ENCODE results near the gene SLC22A1.
"Not testable (repeated sequence)": the region's sequence is repeated elsewhere in the genome, so short reads cannot be mapped to it uniquely, and the experiment has no call there.

Gene SLC22A1

DNA sequence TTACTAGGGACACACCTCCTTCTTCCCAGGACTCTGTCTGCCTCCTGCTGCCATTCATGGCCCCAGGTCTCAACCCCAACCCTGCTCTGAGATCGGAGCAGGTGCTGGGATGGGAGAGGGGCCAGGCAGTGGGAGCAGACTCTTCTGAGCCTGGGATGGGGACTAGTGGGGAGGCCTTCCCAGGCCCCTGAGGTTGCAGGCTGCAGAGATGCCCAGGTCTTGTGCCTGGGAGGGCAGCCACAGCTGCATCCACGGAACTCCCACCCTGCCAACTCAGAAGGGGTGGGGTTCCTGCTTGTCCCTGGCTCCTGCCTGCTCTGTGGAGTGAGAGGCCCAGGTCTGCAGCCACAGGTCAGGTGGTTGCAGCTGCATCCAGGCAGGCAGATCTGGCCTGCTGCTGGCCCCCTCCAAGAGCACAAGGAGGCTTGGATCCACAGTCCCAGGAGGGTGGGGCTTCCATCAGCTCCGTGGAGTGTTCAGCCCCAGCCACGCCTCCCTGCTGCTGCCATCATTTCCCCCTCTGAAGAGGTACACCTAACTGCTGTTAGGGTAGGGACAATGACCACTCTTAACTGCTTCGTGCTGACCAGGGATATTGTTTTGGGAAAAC, 2.9 kb upstream of the SLC22A1 start:
- ChIA-PET CTCF (no interaction called here), POLR2A (ENCODE audit: low non-redundant PET) (no interaction called here)
- DNase-seq (ENCODE audit: low spot score): no peak
- H3K27ac ChIP-seq: no peak overlapping the region
- TF ChIP-seq CTCF (conservative IDR thresholded peaks at IDR 0.05; ENCODE audit: low read depth): no peak

DNA sequence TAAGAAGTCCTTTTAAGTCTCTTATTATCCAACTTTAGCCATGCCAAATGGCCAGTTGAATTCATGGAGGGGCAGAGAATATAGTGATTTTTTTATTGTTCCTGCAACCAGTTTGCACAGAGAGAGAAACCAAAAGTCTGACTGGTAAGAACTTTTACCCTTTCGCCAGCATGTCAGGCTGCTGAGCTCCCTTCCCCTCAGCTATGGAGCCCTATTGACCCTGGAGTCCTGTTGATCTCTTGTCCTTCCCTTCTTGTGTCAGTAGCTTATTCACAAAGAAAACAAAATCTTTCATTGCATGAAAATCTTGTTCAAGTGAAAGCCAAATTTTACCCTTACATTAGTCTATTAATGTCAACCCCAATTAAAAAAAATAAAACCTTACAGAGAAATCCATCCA, 1.5 kb upstream of the SLC22A1 start:
- H3K27ac ChIP-seq: no peak overlapping the region
- DNase-seq (ENCODE audit: low spot score): no peak
- CTCF ChIA-PET: no interaction called here
- no peak for TF ChIP-seq CTCF (conservative IDR thresholded peaks at IDR 0.05; ENCODE audit: low read depth)
- POLR2A ChIA-PET (ENCODE audit: low non-redundant PET): no interaction called here

- TF ChIP-seq CTCF (conservative IDR thresholded peaks at IDR 0.05; ENCODE audit: low read depth): no peak
- CTCF ChIA-PET: no interaction called here
- POLR2A ChIA-PET (ENCODE audit: low non-redundant PET): no interaction called here
These were observed 366 bp downstream of the SLC22A1 start for GRCh38 chr6:160121981-160122380.

DNA sequence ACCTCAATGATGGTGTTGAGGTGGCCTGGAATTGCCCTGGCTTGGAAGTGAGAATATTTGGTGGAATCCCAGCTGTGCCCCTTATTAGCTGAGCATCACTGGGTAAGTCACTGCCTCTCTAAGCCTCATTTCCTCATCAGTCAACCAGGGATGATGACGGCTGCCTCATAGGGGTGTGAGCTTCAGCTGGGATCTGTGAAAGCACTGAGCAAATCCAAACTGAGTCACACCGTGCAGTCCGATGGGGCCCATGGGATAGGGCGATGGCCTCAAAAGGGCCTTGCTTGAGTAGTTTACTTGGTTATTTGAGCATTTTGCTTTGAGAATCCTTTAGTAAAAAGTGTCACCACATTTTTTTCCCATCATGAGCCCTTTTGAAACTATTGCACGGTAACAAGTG, 1.1 kb downstream of the SLC22A1 start:
- no peak overlapping the region for H3K27ac ChIP-seq
- no peak for TF ChIP-seq CTCF (conservative IDR thresholded peaks at IDR 0.05; ENCODE audit: low read depth)
- ChIA-PET CTCF (no interaction called here), POLR2A (ENCODE audit: low non-redundant PET) (no interaction called here)
- no peak for DNase-seq (ENCODE audit: low spot score)

More at GRCh38 chr6:160121981-160122380, 366 bp downstream of the SLC22A1 start:
- no peak overlapping the region for H3K27ac ChIP-seq
- no peak for DNase-seq (ENCODE audit: low spot score)

DNA sequence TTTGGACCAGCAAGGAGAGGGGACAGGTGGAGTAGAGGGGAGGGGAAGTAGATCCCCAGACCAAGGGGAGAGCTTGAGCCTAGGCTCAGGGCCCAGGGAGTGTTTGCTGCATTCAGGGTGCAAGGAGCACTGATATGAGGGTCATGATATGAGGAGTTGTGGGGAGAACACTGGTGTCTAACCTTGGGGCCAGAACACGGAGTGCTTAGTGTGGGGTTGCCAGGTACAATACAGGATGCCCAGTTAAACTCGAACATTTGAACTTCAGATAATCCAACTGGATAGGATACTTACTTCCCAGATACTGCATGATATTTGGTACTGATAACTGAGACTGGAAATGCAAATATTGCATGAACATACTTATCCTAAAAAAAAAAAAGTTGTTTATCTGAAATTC, 2.4 kb downstream of the SLC22A1 start:
- TF ChIP-seq CTCF (conservative IDR thresholded peaks at IDR 0.05; ENCODE audit: low read depth): no peak
- H3K27ac ChIP-seq: no peak overlapping the region
- POLR2A ChIA-PET (ENCODE audit: low non-redundant PET): no interaction called here
- DNase-seq (ENCODE audit: low spot score): no peak
- CTCF ChIA-PET: no interaction called here

DNA sequence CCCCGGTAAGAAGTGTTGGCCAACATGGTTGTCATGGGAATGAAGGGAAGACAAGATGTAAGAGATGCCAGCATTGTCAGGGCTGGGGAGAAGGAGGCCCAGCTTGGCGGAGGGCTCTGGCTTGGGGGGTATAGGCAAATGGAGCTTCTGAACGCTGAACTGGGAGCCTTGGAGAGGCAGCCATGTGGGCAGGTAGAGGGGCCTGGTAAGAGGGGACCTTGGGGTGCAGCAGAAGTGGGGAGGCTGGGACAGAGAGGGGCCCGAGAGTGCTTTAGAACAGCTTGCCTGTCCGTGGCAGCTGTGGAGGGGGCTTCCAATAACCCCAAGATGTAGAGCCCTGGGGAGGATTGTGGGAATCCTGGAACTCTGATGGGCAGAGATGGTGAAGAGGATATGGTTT, 3.0 kb downstream of the SLC22A1 start:
- CTCF ChIA-PET: interaction anchor here (0.6 kb wide), 1 partner anchor 950 kb away, joined by 3 read pairs; no protein-coding TSS in a partner anchor
- no peak for TF ChIP-seq CTCF (conservative IDR thresholded peaks at IDR 0.05; ENCODE audit: low read depth)
- POLR2A ChIA-PET (ENCODE audit: low non-redundant PET): no interaction called here
- no peak for DNase-seq (ENCODE audit: low spot score)
- H3K27ac ChIP-seq: no peak overlapping the region

DNA sequence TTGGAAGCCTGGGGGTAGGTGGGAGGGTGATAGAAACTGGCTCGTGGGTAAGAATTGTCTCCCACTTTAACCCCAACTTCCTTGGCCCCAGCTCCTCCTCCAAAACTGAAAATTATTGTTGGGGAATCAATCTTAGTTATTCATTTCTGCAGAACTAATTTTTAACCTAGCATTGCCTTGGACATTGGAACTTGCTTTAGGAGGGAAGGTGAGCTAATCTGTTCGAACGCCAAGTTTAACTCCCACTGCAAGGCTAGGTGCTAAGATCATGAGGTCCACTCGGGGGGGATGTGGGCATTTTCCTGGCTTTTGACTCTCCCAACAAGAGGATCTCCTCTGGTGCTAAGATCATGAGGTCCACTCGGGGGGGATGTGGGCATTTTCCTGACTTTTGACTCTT, 3.5 kb downstream of the SLC22A1 start:
- H3K27ac ChIP-seq; DNase-seq (ENCODE audit: low spot score); POLR2A ChIA-PET (ENCODE audit: low non-redundant PET): not testable (repeated sequence)
- CTCF ChIA-PET: interaction anchor here (0.6 kb wide), 1 partner anchor 951 kb away, joined by 3 read pairs; no protein-coding TSS in a partner anchor

Measured in RWPE1 (cell line).